ENCODE results near the gene TMEM62.
A peak's percentile ranks its signal among the peaks of the same experiment; 100 is the strongest.

Gene TMEM62

DNA sequence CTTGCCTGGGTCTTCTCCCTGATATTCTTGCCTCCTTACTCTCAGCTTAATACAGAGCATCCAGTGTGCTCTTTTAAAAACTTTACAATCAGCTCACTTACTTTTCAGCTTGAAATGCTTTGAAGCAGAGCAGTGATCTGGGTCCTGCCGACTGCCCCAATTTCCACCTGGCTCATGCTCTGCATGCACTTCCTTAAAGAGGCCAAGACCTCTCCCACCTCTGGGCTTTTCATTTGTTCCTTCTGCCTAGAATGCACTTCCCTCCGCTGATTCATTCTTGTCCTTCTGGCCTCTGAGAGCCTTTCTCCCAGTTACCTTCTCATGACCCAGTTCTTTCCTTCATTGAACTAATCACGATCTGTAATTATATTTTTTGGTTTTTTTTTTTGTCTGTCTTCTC lies 49.9 kb downstream of the TMEM62 start:
- no peaks in the 10 kb centered on the region for H3K27me3 ChIP-seq
- TF ChIP-seq, protein P1, sequence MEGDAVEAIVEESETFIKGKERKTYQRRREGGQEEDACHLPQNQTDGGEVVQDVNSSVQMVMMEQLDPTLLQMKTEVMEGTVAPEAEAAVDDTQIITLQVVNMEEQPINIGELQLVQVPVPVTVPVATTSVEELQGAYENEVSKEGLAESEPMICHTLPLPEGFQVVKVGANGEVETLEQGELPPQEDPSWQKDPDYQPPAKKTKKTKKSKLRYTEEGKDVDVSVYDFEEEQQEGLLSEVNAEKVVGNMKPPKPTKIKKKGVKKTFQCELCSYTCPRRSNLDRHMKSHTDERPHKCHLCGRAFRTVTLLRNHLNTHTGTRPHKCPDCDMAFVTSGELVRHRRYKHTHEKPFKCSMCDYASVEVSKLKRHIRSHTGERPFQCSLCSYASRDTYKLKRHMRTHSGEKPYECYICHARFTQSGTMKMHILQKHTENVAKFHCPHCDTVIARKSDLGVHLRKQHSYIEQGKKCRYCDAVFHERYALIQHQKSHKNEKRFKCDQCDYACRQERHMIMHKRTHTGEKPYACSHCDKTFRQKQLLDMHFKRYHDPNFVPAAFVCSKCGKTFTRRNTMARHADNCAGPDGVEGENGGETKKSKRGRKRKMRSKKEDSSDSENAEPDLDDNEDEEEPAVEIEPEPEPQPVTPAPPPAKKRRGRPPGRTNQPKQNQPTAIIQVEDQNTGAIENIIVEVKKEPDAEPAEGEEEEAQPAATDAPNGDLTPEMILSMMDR (IDR thresholded peaks at IDR 0.05; ENCODE audit: low read depth, low read length): no peak
- DNase-seq: no peak

DNA sequence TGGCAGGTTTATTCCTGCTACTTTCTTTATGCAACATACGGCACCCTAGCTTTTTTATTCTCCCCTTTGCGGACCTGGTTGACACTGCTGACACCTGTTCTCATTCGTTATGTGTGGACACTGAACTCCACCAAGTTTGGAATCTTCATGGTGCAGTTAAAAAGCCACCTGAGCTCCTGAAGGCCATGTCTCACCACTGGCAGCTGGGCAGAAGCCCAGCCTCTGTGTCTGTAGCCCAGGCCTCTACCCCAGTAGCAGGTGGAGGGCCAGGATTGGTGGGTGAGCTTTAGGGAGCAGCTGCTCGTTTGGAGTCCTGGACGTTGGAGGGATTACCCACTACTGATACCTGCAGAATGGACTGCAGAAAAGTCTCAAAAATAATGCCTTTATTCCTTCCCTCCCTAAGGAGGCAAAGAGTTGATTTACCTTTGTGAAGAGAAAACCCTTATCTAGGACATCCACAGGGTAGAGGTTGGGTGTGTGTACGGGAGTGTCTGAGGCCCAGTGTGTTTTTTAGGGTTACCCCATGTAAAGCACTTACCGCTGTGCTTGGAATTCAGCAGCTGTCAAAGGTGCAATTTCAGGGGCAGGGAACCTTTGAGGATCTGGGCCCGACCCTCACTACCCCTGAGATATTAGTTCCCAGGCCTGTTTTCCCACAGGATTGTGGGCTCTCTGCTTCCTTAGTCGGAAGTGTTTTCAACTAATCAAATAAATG lies 51.2 kb downstream of the TMEM62 start:
- peaks cover 5% of the 10 kb centered on the region for H3K4me1 ChIP-seq

More for the DNA sequence above, 49.9 kb downstream of the TMEM62 start:
- Histone ChIP-seq H3K9me3 (no peaks in the 10 kb centered on the region), H3K36me3 (no peaks in the 10 kb centered on the region), H3K4me1 (peaks cover 5% of the 10 kb centered on the region), H3K4me3 (ENCODE audit: low read depth, low read length) (no peak overlapping the region)

DNA sequence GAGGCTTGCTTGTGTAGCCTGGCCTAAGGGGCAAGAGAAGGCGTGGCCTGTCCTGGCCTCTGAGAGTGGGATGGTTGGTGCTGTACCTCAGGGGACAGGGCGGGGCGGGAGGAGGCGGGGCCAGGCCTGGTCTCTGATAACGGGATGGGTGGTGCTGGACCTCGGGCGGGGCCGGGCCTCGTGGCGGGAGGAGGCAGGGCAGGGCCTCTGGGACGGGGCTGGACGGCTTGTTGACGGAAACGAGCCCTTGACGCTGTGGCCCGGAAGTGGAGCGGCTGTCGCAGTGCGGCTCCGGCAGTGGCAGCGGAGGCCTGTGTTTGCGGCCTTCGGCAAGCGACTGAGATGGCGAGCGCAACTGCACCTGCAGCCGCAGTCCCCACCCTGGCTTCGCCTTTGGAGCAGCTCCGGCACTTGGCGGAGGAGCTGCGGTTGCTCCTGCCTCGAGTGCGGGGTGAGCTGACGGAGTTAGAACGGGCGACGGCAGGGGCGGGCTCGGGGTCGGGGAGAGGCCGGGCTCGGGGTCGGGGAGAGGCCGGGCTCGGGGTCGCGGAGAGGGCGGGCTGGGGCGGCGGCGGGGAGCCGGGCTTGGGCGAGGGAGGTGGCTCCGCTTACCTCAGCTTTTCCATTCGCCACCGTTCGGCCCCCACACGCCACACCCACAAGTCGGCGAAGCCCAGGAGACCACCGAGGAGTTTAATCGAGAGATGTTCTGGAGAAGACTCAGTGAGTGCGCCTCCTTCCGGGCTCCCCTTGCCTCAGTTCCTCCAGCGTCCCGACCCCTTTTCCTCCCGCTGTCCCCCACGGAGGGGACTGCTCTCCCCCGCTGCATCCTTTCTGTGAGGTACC lies 52.0 kb downstream of the TMEM62 start, which contains the start of gene CCNDBP1:
CCNDBP1 (plus strand) TSS at position 247 of the 846 bp plus-strand sequence; CDS start at position 343, 96 bp downstream.
- no peaks in the 10 kb centered on the region for H3K27me3 ChIP-seq
- peak; percentile 99 for DNase-seq
- H3K9me3 ChIP-seq: no peaks in the 10 kb centered on the region
- H3K4me3 ChIP-seq (ENCODE audit: low read depth, low read length): peak within 1 kb of the TSS; percentile 73
- H3K36me3 ChIP-seq: peaks cover 2% of the 10 kb centered on the region; the same call in 1 of the 2 replicates
- H3K4me1 ChIP-seq: peaks cover 5% of the 10 kb centered on the region
- TF ChIP-seq, protein P1 (IDR thresholded peaks at IDR 0.05; ENCODE audit: low read depth, low read length): peak; percentile 57

More for the DNA sequence above, 51.2 kb downstream of the TMEM62 start:
- H3K9me3 ChIP-seq: no peaks in the 10 kb centered on the region
- peak overlapping the region; percentile 73 for H3K4me3 ChIP-seq (ENCODE audit: low read depth, low read length)
- TF ChIP-seq, protein P1 (IDR thresholded peaks at IDR 0.05; ENCODE audit: low read depth, low read length): no peak
- DNase-seq: no peak
- H3K36me3 ChIP-seq: peaks cover under 1% of the 10 kb centered on the region; the same call in 1 of the 2 replicates
- no peaks in the 10 kb centered on the region for H3K27me3 ChIP-seq

DNA sequence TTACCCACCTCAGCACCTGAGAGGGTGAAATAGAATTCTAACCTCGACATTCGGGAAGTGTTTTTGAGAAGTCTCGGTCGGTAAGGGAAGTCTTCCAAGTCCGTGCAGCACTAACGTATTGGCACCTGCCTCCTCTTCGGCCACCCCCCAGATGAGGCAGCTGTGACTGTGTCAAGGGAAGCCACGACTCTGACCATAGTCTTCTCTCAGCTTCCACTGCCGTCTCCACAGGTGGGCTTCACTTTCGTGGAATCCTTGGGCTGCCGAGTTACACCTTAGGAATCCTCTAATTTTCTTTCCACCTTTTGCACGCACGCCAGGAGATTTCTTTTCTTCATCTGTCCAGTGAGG lies 52.6 kb downstream of the TMEM62 start:
- Histone ChIP-seq H3K9me3 (no peaks in the 10 kb centered on the region), H3K4me3 (ENCODE audit: low read depth, low read length) (peak overlapping the region; percentile 73), H3K36me3 (peaks cover 8% of the 10 kb centered on the region), H3K27me3 (no peaks in the 10 kb centered on the region), H3K4me1 (peaks cover 5% of the 10 kb centered on the region)
- DNase-seq: no peak
- TF ChIP-seq, protein P1 (IDR thresholded peaks at IDR 0.05; ENCODE audit: low read depth, low read length): no peak

DNA sequence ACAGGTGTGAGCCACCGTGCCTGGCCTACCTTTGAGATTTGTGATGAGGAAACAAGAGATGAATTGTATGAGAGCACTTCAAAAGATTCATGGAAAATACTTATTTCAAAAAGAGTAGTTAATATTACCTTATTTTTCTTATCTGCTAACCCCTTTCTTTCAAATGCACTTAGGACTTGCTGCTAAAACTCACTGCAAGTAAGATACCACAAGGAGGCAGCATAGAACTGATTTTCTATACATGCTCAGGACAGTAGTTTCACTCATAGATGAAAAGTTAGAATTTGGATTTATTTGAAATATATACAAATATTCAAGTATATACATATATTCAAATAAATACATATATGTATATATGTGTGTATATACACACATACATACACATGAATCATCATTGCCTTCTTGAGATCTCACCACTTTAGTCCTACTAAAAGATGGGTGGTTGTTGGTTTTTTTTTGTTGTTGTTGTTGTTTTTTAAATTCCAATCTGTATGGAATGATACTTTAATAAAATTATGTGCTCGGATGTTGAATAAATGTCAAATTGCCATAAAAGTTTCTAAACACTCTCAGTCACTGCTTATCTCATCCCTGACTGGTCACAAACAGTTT lies 54.3 kb downstream of the TMEM62 start:
- no peaks in the 10 kb centered on the region for H3K27me3 ChIP-seq
- TF ChIP-seq, protein P1 (IDR thresholded peaks at IDR 0.05; ENCODE audit: low read depth, low read length): peak; percentile 79
- H3K4me1 ChIP-seq: peaks cover 5% of the 10 kb centered on the region
- peaks cover 19% of the 10 kb centered on the region for H3K36me3 ChIP-seq
- no peak overlapping the region for H3K4me3 ChIP-seq (ENCODE audit: low read depth, low read length)
- no peak for DNase-seq
- no peaks in the 10 kb centered on the region for H3K9me3 ChIP-seq
